ENCODE measurements around the gene RICTOR. TPM values are rescaled to one million over a fixed set of nuclear protein-coding genes. Genes with fewer than 3 reads are reported as not detected.
A peak's percentile ranks its signal among the peaks of the same experiment; 100 is the strongest.

RICTOR gene
- total RNA-seq, 1 donor from 2014 or later: 41.3 TPM

DNA sequence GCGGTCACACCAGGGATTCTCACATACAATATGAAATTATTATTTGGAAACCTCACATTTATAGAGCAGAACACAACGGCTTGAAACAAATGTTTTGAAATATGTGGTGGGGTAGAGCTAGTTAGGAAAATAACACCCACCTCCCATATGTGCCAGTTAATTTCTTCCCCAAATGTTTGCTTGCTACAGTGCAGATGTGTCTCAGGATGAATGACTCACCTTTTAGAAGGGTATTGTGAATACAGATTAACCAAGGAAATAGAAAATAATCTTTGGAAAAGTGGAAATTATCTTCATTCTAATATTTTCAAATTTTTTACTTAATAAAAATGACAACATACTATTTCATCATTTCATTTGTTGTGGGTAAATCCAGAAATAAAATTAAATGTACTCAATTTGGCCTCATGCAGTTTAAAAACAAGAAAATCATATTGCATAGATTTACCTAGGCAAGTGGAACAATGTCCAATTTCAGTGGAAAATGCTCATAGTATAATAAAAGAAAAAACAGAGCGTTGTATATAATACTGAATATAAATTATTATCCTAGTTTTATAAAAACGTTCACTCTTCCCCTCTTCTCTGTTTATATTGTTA, 39.3 kb upstream of the RICTOR start:
- Histone ChIP-seq H3K9ac (no peak overlapping the region), H3K9me3 (ENCODE audit: low read depth) (no peaks in the 10 kb centered on the region), H3K79me2 (ENCODE audit: low read depth) (no peaks in the 10 kb centered on the region), H3K36me3 (no peaks in the 10 kb centered on the region), H3K4me2 (no peak overlapping the region), H3K27me3 (no peaks in the 10 kb centered on the region), H4K20me1 (ENCODE audit: low read depth) (no peaks in the 10 kb centered on the region), H3F3A (ENCODE audit: low read depth) (no peaks in the 10 kb centered on the region), H3K4me1 (no peaks in the 10 kb centered on the region), H2AFZ (replicated peaks) (no peak overlapping the region), H3K4me3 (no peak overlapping the region), H3K27ac (no peak overlapping the region)
- peaks cover 5% of the 10 kb centered on the region for H3K27me3 Mint-ChIP-seq (ENCODE audit: insufficient read depth, low read depth)
- no peaks in the 10 kb centered on the region for H3K9me3 Mint-ChIP-seq
- H3K27ac Mint-ChIP-seq: no peak overlapping the region
- peaks cover 12% of the 10 kb centered on the region for H3K4me1 Mint-ChIP-seq
- H3K36me3 Mint-ChIP-seq: no peaks in the 10 kb centered on the region
- TF ChIP-seq EZH2 (IDR thresholded peaks at IDR 0.05): no peak
- no peak for TF ChIP-seq EZH2phosphoT487 (IDR thresholded peaks at IDR 0.05)
- TF ChIP-seq, protein P1, sequence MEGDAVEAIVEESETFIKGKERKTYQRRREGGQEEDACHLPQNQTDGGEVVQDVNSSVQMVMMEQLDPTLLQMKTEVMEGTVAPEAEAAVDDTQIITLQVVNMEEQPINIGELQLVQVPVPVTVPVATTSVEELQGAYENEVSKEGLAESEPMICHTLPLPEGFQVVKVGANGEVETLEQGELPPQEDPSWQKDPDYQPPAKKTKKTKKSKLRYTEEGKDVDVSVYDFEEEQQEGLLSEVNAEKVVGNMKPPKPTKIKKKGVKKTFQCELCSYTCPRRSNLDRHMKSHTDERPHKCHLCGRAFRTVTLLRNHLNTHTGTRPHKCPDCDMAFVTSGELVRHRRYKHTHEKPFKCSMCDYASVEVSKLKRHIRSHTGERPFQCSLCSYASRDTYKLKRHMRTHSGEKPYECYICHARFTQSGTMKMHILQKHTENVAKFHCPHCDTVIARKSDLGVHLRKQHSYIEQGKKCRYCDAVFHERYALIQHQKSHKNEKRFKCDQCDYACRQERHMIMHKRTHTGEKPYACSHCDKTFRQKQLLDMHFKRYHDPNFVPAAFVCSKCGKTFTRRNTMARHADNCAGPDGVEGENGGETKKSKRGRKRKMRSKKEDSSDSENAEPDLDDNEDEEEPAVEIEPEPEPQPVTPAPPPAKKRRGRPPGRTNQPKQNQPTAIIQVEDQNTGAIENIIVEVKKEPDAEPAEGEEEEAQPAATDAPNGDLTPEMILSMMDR (IDR thresholded peaks at IDR 0.05): no peak
- DNase-seq (ENCODE audit: low spot score): no peak
- no peak overlapping the region for H3K4me3 Mint-ChIP-seq

DNA sequence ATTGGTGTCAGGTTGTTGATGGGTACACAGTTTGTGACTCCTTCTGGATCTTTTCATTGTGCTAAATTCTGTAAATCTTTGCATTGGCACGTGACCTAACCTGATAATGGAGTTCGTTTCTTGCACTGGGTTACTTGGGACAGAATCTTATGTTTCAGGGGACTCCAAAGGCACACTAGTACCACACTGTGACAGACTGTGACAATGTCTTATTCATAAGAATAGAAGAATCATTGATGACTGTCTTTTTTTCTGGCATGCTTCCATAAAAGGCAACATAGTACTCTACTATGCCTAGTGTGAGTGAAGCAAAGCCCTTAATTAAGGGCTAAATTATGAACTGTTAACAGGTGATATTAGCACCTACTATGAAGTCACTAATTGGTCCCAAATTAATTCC, 35.4 kb upstream of the RICTOR start:
- H3K4me1 ChIP-seq: no peaks in the 10 kb centered on the region
- no peaks in the 10 kb centered on the region for H3K79me2 ChIP-seq (ENCODE audit: low read depth)
- no peaks in the 10 kb centered on the region for H3K9me3 ChIP-seq (ENCODE audit: low read depth)
- H2AFZ ChIP-seq (replicated peaks): no peak overlapping the region
- DNase-seq (ENCODE audit: low spot score): no peak
- H3K9ac ChIP-seq: no peak overlapping the region
- H3K9me3 Mint-ChIP-seq: no peaks in the 10 kb centered on the region
- no peak overlapping the region for H3K4me2 ChIP-seq
- peaks cover 2% of the 10 kb centered on the region for H3K27me3 Mint-ChIP-seq (ENCODE audit: insufficient read depth, low read depth)
- no peak overlapping the region for H3K27ac Mint-ChIP-seq
- peaks cover 9% of the 10 kb centered on the region for H3K4me1 Mint-ChIP-seq
- no peak overlapping the region for H3K4me3 ChIP-seq
- no peaks in the 10 kb centered on the region for H3K36me3 ChIP-seq
- H3F3A ChIP-seq (ENCODE audit: low read depth): no peaks in the 10 kb centered on the region
- H3K4me3 Mint-ChIP-seq: no peak overlapping the region
- H3K27me3 ChIP-seq: no peaks in the 10 kb centered on the region
- no peak overlapping the region for H3K27ac ChIP-seq
- no peaks in the 10 kb centered on the region for H3K36me3 Mint-ChIP-seq
- no peaks in the 10 kb centered on the region for H4K20me1 ChIP-seq (ENCODE audit: low read depth)
- TF ChIP-seq EZH2phosphoT487 (IDR thresholded peaks at IDR 0.05): no peak

DNA sequence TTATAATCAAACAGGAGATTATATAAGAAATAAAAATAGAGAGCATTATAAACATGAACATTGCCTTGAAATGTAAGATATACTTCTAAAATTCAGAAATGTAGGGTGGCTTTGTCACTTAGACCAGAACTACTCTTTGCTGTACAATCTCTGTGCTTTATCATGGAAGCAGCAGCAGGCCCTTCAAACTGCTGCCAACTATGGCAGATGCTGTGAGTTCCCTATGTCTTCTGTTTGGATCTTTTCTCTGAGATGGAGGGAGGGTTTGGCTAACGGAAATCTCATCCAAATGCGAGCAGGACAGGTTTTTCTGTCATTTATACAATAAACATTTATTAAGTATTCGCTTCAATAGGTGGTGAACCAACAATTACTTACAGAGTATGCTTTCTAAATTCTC, 34.8 kb upstream of the RICTOR start:
- Histone ChIP-seq H3K36me3 (no peaks in the 10 kb centered on the region), H3K27ac (no peak overlapping the region), H2AFZ (replicated peaks) (peak overlapping the region; percentile 46), H3K27me3 (no peaks in the 10 kb centered on the region), H3K4me1 (no peaks in the 10 kb centered on the region), H3K9ac (no peak overlapping the region), H4K20me1 (ENCODE audit: low read depth) (no peaks in the 10 kb centered on the region), H3F3A (ENCODE audit: low read depth) (no peaks in the 10 kb centered on the region), H3K4me3 (no peak overlapping the region), H3K4me2 (no peak overlapping the region), H3K9me3 (ENCODE audit: low read depth) (no peaks in the 10 kb centered on the region), H3K79me2 (ENCODE audit: low read depth) (no peaks in the 10 kb centered on the region)
- H3K9me3 Mint-ChIP-seq: no peaks in the 10 kb centered on the region
- TF ChIP-seq EZH2 (IDR thresholded peaks at IDR 0.05) (no peak), EZH2phosphoT487 (IDR thresholded peaks at IDR 0.05) (no peak)
- TF ChIP-seq, protein P1 (IDR thresholded peaks at IDR 0.05): no peak
- H3K27me3 Mint-ChIP-seq (ENCODE audit: insufficient read depth, low read depth): peaks cover 2% of the 10 kb centered on the region
- H3K4me3 Mint-ChIP-seq: no peak overlapping the region
- no peaks in the 10 kb centered on the region for H3K36me3 Mint-ChIP-seq
- H3K27ac Mint-ChIP-seq: no peak overlapping the region
- no peak for DNase-seq (ENCODE audit: low spot score)
- peaks cover 6% of the 10 kb centered on the region for H3K4me1 Mint-ChIP-seq

DNA sequence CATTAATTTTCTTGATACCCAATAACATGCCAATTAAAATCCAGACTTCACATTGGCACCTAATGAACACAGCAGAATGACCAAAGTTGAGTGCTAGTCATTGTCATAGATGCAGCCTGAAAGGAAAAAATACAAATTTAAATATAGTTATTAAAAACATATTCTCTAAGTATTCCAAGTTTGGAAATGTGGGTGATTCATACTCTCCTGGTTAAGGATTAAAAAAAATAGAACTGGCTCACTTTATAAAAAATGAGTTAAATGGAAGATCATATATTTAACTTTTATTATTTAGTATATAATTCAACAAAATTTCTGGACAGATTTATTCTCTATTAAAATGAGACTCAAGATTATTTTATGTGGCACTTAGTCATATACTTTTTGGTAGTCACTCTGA, 33.2 kb upstream of the RICTOR start:
- H3K9me3 Mint-ChIP-seq: no peaks in the 10 kb centered on the region
- Histone ChIP-seq H3K4me1 (no peaks in the 10 kb centered on the region), H3K79me2 (ENCODE audit: low read depth) (no peaks in the 10 kb centered on the region), H3K4me3 (no peak overlapping the region), H3K9me3 (ENCODE audit: low read depth) (no peaks in the 10 kb centered on the region), H3K36me3 (no peaks in the 10 kb centered on the region), H4K20me1 (ENCODE audit: low read depth) (no peaks in the 10 kb centered on the region), H3K27ac (no peak overlapping the region), H3K9ac (no peak overlapping the region), H3K4me2 (no peak overlapping the region), H3K27me3 (no peaks in the 10 kb centered on the region), H2AFZ (replicated peaks) (no peak overlapping the region), H3F3A (ENCODE audit: low read depth) (no peaks in the 10 kb centered on the region)
- peaks cover 2% of the 10 kb centered on the region for H3K27me3 Mint-ChIP-seq (ENCODE audit: insufficient read depth, low read depth)
- no peak overlapping the region for H3K27ac Mint-ChIP-seq
- H3K4me1 Mint-ChIP-seq: peaks cover 6% of the 10 kb centered on the region
- no peaks in the 10 kb centered on the region for H3K36me3 Mint-ChIP-seq
- TF ChIP-seq EZH2 (IDR thresholded peaks at IDR 0.05): no peak
- TF ChIP-seq EZH2phosphoT487 (IDR thresholded peaks at IDR 0.05): no peak
- TF ChIP-seq, protein P1 (IDR thresholded peaks at IDR 0.05): no peak
- DNase-seq (ENCODE audit: low spot score): no peak
- H3K4me3 Mint-ChIP-seq: no peak overlapping the region

Measured in neural progenitor cell (in vitro differentiated cells).